GM12878 (cell line): ENCODE measurements around the gene ATXN2.
A peak's percentile ranks its signal among the peaks of the same experiment; 100 is the strongest.

Experiments
- BCL11A ChIP-seq: IDR thresholded peaks from 2 replicates; pipeline ENCODE4 v1.6.1; 2011; ENCODE audit warnings: low read depth, low read length
- BRCA1 ChIP-seq: IDR thresholded peaks from 2 replicates; pipeline ENCODE4 v1.6.1; 2011; ENCODE audit warnings: low read depth, low read length, improper control_type of control experiment
- CREM ChIP-seq: IDR thresholded peaks from 2 replicates; pipeline ENCODE4 v1.6.1; 2014; ENCODE audit warnings: antibody characterized with exemption, low read depth
- CTCF ChIP-seq, 3 experiments: IDR thresholded peaks in 2 of 3; conservative IDR thresholded peaks in 1 of 3; 2 replicates each; pipeline ENCODE4 v1.5.1; 2011; ENCODE audit warnings: low read depth in 3 of 3, low read length in 3 of 3, mild to moderate bottlenecking in 3 of 3, control low read depth in 2 of 3, moderate library complexity in 2 of 3, inconsistent platforms in 1 of 3, mixed read lengths in 1 of 3; ENCODE audit not compliant: control insufficient read depth in 2 of 3, insufficient read depth in 1 of 3; ENCODE audit errors: extremely low read depth in 1 of 3
- POLR2A ChIP-seq: IDR thresholded peaks from 2 replicates; pipeline ENCODE4 v1.6.1; 2011; ENCODE audit warnings: low read depth, mild to moderate bottlenecking, low read length
- YY1 ChIP-seq: IDR thresholded peaks from 2 replicates; pipeline ENCODE4 v1.6.1; 2011; ENCODE audit warnings: low read depth, mild to moderate bottlenecking, low read length
- ZBTB11 ChIP-seq: fragments of 450-650 bp; formaldehyde crosslinking; IDR thresholded peaks from 2 replicates; pipeline ENCODE4 v1.5.0; 2022; ENCODE audit warnings: mild to moderate bottlenecking, missing genetic modification characterization
- ZSCAN29 ChIP-seq: fragments of 450-650 bp; IDR thresholded peaks from 2 replicates; pipeline ENCODE4 v1.6.1; 2017; ENCODE audit warnings: mild to moderate bottlenecking, moderate library complexity

GRCh38 chr12:111450676-111451075 lies 148.4 kb downstream of the ATXN2 start:
- TF ChIP-seq ZBTB11 (CRISPR knock-in tag), result no peak
- no peak for TF ChIP-seq BRCA1
- TF ChIP-seq CTCF (IDR thresholded peaks at IDR 0.05 in 2 of 3, conservative IDR thresholded peaks at IDR 0.05 in 1 of 3; ENCODE audit: control insufficient read depth in 2 of 3, extremely low read depth in 1 of 3, insufficient read depth in 1 of 3, low read depth in 3 of 3, low read length in 3 of 3), result no peak
- TF ChIP-seq BCL11A, result no peak
- peak; percentile 50; the same call in 1 of the 2 replicates for TF ChIP-seq POLR2A
- no peak for TF ChIP-seq CREM
- TF ChIP-seq YY1, result no peak
- no peak for TF ChIP-seq ZSCAN29
